GM19467 (cell line): ENCODE results near the gene HBA1.
"Not testable (repeated sequence)": the region's sequence is repeated elsewhere in the genome, so short reads cannot be mapped to it uniquely, and the experiment has no call there.

Experiments
- ATAC-seq: cut with Tn5 transposase; IDR thresholded peaks from one replicate; pipeline ENCODE4 v1.9.1; 2021; ENCODE audit warnings: mild to moderate bottlenecking, moderate library complexity; ENCODE audit not compliant: unreplicated experiment

The HBA1 gene

GRCh38 chr16:194516-194915, 18.0 kb downstream of the HBA1 start:
- ATAC-seq = no peak

DNA sequence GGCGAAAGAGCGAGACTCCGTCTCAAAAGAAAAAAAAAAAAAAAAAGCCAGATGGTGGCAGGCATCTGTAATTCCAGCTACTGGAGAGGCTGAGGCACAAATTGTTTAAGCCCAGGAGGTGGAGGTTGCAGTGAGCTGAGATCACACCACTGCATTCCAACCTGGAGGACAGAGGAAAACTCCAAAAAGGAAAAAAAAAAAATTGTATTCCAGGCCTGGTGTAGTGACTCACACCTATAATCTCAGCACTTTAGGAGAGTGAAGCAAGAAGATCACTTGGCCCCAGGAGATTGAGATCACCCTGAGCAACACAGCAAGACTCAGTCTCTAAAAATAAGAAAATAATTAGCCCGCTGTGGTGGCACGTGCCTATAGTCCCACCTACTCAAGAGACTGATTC, 23.9 kb downstream of the HBA1 start:
- no peak for ATAC-seq

- ATAC-seq = no peak
Measured at GRCh38 chr16:203246-203645, 26.8 kb downstream of the HBA1 start.

DNA sequence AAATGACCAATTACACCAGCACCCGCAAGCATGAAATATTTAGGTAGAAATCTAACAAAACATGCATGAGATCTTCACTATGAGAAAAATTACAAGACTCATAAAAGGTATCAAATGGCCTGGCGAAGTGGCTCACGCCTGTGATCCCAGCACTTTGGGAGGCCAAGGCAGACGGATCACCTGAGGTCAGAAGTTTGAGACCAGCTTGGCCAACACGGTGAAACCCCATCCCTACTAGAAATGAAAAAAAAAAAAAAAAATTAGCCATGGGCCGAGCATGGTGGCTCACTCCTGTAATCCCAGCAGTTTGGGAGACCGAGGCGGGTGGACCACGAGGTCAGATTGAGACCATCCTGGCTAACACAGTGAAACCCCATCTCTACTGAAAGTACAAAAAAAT, 27.6 kb downstream of the HBA1 start:
- not testable (repeated sequence) for ATAC-seq

DNA sequence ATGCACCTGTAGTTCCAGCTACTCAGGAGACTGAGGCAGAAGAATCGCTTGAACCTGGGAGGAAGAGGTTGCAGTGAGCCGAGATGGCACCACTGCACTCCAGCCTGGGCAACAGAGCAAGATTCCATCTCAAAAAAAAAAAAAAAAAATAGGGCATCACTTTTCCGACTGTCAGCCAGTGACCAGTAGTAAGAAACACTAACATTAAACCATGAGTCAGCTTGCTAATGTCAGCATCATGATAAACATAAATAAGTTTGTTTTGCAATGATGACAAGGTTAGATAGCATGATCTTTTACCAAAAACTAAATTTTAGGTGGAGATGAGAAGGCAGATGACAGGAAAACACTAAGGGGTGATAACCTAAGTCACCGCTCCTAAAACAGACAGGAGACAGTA, 32.9 kb downstream of the HBA1 start:
- not testable (repeated sequence) for ATAC-seq

GRCh38 chr16:211631-212180, 35.2 kb downstream of the HBA1 start:
- ATAC-seq = not testable (repeated sequence)

DNA sequence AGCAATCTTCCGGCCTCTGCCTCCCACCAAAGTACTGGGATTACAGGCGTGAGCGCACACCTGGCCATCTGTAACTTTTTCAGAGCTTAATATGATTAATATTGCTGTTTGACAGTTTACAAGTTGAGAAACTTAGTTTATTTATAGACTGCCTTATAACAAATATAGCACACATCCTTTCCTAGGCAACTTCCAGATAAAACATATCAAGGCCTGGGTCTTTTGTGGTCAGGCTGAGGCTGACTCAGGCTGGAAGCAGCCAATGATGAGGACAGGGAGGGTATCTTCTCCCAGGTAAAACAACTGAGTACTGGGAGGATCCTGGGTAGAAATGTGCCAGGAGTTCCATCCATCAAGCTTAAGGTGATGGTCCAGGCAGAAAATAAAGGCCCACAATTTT, 36.5 kb downstream of the HBA1 start:
- no peak for ATAC-seq

DNA sequence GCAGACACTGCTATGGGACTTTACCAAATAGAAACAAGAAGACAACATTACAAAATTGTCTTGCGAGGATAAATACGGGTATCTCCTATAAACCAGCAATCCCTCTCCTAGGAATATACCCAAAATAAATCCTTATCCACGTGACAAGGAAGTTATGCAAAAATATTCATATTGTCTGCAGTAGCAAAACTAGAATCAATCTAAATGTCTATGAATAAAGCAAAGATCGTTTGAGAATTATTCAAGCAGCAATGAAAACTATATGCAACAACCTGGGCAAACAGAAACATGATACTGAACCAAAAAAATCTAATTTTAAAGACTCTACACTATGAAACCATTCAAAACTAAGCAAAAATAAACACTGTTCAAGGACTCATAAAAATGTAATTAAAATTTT, 43.5 kb downstream of the HBA1 start:
- no peak for ATAC-seq
